ENCODE data around the gene PRKCZ.
A peak's percentile ranks its signal among the peaks of the same experiment; 100 is the strongest.

Gene PRKCZ

DNA sequence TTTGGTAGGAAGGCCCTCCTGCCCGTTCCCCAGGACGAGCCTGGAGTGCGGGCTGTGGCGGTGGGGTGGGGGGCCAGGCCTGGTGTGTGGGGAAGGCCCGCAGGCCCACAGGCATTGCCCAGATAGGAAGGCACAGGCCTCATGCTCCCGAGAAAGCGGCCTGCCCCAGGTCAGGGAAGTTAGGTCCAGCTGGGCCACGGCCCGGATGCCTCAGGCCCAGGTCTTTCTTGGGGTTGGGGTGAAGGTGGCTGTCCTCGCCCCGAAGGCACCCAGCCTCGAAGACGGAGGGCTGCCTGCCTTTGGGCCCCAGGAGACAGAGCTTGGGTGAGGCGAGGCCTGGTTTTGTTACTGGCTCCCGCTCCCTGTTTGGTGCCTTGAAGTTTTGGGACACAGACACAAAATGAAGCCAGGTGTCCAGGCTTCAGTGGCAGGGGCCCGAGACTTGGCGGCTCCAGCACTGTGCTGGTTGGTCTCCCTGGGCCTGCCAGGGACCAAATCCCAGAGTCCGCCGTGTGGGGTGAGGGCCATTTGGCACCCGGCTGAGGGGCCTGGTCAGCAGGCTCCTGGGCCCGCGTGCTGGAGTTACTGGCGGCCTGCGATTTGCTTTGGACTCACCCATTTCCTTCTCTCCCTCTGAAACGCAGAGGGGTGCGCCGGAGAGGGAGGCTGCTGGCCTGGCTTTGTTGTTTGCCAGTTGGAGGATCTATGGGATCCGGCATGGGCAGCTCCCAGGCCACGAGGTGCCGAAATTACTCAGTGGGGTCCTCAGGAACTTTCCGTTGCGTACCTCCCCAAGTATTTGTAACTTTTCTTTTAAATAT, 179.9 kb downstream of the PRKCZ start:
- peak; percentile 66 for DNase-seq (ENCODE audit: low spot score)

DNA sequence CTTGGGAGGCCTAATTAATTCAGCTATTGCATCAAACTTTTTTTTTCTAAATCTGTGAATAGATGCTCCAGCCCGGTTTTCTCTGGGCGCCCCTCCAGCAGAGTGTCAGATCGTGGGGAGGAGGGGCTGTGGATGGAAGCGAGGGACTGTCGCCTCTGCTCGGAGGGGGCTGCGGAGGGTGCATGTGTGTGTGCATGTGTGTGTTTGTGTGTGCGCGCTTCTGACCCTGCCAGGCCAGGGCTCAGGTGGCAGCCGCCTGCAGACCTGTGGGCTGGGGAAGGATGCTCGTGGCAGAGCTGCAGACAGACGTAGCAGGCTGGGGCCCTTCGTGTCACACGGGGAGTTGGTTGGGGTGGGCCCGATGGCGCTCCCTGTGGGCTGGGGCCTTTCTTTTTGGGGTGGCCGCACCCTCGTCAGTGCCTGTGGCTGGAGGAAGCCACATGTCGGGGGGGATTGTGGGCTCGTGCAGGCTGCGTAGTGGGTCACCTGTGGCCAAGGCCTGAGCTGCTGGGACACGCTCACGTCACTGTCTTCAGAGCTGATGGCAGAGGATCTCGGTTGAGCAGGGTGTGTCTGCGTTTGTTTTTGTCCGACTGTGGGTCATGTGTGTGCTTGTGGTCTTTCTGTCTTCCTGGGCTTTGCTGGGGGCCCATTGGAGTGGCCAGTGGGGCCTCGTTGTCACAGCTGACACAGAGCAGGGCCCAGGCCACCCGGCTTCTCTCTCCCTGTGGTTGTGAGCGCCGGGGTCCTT, 180.7 kb downstream of the PRKCZ start:
- DNase-seq (ENCODE audit: low spot score), result peak; percentile 40

DNA sequence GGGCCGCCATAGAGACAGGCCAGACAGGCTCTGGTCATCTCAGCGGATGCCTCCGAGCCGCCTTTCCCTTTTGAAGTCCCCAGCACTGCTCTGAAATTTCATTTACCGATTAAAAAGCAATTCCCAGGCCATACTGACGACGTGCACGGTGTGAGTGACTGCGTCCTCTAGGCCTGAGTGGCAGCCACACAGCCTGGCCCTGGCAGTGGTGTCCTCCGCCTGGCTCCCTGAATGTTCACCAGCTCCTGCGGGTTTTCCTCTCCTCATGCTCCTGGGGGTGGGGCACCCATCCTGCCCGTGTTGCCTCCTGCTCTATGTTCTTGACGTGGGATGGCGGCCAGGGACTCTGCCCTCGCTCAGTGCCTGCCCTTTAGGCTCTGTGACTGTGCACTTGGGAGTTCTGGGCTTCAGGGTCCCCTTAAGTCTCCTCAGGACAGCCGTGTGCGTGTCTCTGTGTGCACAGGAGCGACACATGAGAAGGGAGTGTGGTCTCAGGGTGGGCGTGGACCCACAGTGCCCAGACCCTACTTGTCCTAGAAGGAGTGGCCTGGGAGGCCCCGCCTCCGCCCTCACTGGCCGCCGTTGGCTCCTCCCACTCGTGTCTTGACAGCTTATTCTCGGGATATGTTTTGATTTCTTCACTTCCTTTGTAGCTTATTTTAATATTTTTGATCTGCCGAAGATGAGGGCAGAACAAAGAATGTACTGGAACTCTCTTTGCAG, 181.5 kb downstream of the PRKCZ start:
- peak; percentile 64 for DNase-seq (ENCODE audit: low spot score)

DNA sequence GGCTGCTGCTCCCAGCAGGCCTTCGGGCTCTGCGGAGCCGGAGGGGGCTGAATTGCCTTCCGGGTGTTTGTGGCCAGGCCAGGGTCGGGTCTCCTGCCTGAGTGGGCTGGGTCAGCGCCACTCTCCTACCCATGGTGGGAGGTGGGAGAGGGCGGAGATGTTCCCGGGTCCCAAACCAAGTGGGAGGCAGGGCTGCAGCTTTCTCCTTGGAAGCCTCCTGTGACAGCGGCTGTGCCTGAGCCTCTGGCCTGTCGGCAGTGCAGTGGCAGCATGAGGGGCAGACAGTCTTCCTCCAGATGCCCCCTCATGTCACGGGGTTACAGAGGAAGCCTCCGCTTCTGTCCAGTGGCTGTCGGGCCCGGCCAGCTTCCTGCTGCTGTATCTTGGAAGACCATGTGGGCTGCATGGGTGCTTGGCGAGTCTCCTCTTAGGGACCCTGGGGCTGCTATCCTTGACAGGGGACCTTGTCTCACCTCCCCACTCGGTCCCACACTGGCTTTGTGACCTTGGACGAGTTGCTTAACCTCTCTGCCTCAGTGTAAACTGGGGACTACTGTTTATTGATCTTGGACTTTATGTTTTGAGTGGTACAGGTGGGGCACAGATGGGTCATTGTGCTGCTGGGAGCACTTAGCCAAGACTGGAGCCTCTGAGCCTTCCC, 182.2 kb downstream of the PRKCZ start:
- DNase-seq (ENCODE audit: low spot score), result no peak

DNA sequence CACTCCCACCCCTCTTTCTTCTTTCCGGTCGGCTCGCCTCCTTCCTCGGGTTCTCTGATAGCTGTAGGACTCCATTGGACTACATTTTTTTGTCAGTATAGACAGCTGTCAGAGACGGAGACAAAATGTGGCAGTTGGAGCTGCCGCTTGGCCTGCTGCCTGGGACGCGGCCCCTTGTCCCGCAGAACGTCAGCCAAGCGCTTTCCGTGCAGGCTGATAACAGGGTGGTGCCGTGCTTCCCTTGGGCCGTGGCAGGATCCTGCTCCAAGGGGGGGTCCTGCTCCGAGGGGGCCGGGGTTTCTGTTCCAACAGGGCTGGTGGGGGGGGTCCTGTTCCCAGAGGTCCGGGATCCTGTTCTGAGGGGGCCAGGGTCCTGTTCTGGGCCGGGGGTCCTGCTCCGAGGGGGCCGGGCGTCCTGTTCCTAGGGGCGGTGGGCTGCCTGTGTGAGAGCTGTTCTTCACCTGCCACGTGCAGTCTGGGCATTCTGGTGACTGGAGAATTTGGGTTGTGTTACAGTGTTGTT, 182.8 kb downstream of the PRKCZ start:
- no peak for DNase-seq (ENCODE audit: low spot score)

DNA sequence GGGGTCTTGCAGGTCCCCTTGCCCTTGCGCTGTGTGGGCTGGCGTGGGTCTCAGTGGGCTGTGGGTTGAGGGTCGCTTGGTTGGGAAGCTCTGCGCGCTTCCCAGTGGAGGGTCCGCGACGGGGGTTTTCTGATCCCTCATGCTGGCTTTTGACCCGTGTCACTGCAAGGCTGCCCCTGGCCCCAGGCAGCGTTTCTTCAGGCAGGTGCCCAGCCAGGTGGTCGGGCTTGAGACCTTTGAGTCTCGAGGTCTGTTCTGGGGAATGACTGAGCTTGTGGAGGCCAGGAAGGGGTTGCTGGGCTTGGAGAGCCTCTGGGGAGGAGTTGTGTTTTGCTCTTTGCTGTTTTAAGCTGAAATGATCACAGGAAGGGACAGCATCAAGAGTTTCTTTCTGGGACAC, 183.3 kb downstream of the PRKCZ start:
- DNase-seq (ENCODE audit: low spot score), result no peak

DNA sequence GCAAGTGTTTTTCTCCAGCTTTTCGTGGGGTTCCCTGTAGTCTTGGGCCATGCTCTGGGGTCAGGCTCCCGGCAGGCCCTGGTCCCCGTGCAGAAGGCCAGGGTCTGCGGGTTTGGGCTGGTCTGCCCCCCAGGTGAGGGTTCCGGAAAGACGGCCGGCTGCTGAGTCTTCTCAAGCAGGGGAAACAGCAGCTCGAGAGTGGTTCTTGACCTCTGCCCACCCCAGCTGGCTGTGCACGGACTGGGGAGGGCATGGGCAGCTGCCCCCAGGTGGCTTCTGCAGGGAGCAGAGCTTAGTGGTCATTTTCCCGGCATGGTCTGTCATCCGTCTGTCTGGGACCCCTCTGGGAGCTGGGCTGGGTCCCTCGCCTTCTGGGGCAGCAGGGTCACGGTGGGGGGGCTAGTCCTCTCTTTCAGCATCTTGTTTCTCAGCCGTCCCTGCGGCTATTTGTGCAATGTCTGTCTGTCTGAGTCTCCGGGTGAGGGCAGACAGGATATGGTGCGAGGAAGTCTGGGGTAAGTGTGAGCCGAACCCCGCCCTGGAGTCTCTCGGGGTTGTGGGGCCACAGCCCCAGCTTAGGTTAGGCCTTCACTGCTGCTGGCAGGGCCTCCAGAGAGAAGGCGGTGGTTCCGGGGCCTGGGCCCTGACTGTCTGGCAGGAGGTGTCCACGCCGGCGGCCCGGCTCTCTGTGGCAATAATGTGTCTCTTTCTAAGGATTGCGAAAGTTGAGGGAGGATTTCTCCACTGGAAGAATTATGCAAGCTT, 184.0 kb downstream of the PRKCZ start:
- no peak for DNase-seq (ENCODE audit: low spot score)

DNA sequence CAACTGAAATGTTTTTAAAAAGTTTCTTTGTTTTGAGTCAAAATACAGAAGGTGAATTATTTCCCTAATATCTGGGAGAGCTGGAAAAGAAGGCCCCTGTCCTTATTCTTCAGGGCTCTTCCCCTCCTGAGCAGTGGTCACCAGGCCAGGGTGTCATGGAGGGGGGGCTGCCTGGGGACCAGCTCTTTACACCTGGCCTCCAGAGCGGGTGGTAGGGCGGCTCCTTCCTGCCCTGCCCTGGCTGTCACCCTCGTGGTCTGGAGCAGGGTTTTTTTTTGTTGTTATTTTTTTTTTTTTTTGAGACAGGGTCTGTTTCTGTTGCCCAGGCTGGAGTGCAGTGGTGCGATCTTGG, 184.5 kb downstream of the PRKCZ start:
- DNase-seq (ENCODE audit: low spot score), result no peak

Measured in RKO (cell line).